ENCODE results near the gene PAQR3. TPM values are rescaled to one million over a fixed set of nuclear protein-coding genes. Genes with fewer than 3 reads are reported as not detected.
"Not testable (repeated sequence)": the region's sequence is repeated elsewhere in the genome, so short reads cannot be mapped to it uniquely, and the experiment has no call there.

PAQR3 gene
- polyA plus RNA-seq, 3 donors, result 2.0 to 4.1 (median 3.8) TPM

GRCh38 chr4:78870056-78870455 is 69.2 kb downstream of the PAQR3 start:
- H3K27ac ChIP-seq (ENCODE audit: low read depth, low read length), result no peak overlapping the region

GRCh38 chr4:78868712-78869111 is 70.5 kb downstream of the PAQR3 start:
- H3K27ac ChIP-seq (ENCODE audit: low read depth, low read length), result not testable (repeated sequence)
- 94 to 98% (median 98%) methylated on average over 5 of the region's 5 CpGs for WGBS, 3 donors

GRCh38 chr4:78865451-78865850 is 73.8 kb downstream of the PAQR3 start:
- 97 to 99% (median 98%) methylated on average over 2 of the region's 2 CpGs for WGBS, 3 donors
- no peak overlapping the region for H3K27ac ChIP-seq (ENCODE audit: low read depth, low read length)

- no peak overlapping the region for H3K27ac ChIP-seq (ENCODE audit: low read depth, low read length)
- 29 to 34% (median 31%) methylated on average over 3 of the region's 3 CpGs for WGBS, 3 donors
Measured at GRCh38 chr4:78864405-78865024, 74.7 kb downstream of the PAQR3 start.

- 74 to 79% (median 75%) methylated on average over 2 of the region's 2 CpGs for WGBS, 3 donors
- H3K27ac ChIP-seq (ENCODE audit: low read depth, low read length), result no peak overlapping the region
Measured at GRCh38 chr4:78863991-78864390, 75.2 kb downstream of the PAQR3 start.

- H3K27ac ChIP-seq (ENCODE audit: low read depth, low read length), result no peak overlapping the region
- 82 to 89% (median 88%) methylated on average over 5 of the region's 5 CpGs for WGBS, 3 donors
Measured at GRCh38 chr4:78863254-78863869, 75.9 kb downstream of the PAQR3 start.

GRCh38 chr4:78862314-78862737 is 76.9 kb downstream of the PAQR3 start:
- no peak overlapping the region for H3K27ac ChIP-seq (ENCODE audit: low read depth, low read length)
- WGBS, 3 donors, result 76 to 96% (median 94%) methylated on average over 2 of the region's 2 CpGs

Other genes starting within 250 kb of the PAQR3 start
- 10 to 100 TPM in 1 of 3 donors, 1 to 10 TPM in 2; 2.9 to 15.4 (median 6.7) TPM for gene BMP2K, start 163.1 kb downstream of the PAQR3 start, polyA plus RNA-seq

Data from adipose tissue (tissue), 3 donors.